HG02840 (cell line): ENCODE results near the gene FN3KRP.
"Not testable (repeated sequence)": the region's sequence is repeated elsewhere in the genome, so short reads cannot be mapped to it uniquely, and the experiment has no call there.

ENCODE experiments used
- ATAC-seq: cut with Tn5 transposase; IDR thresholded peaks from one replicate; pipeline ENCODE4 v1.9.1; 2021; ENCODE audit warnings: mild to moderate bottlenecking, moderate library complexity, moderate number of reproducible peaks; ENCODE audit not compliant: unreplicated experiment, low FRiP score

The FN3KRP gene

DNA sequence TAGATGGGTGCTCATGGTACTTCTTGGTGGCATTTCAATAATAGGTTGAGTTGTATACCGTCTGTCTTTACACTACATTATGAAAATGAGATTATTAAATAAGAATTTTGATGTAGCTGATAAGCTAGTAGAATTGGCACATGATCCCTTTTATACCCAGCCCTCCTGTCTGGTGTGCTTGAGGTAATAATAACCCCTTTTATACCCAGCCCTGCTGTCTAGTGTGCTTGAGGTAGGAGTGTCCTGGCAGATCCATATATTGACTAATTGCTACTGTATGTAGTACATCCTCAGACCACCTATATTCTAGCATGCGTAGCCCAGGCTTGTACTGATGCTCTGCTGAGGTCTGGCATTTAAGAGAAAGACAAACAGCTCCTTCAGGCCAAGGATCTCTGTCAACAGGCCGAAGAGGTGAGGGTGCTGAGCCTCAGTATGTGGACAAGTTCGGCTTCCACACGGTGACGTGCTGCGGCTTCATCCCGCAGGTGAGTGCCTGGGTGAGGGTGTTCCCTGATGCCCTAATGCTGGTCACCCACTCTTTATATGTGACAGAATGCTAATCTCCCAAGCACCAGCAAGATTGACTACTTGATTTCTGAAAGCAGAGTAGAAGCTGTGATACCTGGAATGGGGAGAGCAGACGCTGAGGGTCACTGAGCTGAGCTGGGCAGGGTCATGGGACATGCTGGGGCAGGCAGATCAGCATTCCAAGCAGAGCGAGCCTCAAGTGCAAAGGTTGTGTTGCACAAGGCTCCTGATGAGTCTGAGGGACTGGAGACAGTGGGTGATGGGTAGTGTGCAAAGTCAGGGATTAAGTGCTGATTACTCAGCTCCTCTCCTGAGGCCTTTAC is 24.6 kb downstream of the FN3KRP start:
- no peak for ATAC-seq

DNA sequence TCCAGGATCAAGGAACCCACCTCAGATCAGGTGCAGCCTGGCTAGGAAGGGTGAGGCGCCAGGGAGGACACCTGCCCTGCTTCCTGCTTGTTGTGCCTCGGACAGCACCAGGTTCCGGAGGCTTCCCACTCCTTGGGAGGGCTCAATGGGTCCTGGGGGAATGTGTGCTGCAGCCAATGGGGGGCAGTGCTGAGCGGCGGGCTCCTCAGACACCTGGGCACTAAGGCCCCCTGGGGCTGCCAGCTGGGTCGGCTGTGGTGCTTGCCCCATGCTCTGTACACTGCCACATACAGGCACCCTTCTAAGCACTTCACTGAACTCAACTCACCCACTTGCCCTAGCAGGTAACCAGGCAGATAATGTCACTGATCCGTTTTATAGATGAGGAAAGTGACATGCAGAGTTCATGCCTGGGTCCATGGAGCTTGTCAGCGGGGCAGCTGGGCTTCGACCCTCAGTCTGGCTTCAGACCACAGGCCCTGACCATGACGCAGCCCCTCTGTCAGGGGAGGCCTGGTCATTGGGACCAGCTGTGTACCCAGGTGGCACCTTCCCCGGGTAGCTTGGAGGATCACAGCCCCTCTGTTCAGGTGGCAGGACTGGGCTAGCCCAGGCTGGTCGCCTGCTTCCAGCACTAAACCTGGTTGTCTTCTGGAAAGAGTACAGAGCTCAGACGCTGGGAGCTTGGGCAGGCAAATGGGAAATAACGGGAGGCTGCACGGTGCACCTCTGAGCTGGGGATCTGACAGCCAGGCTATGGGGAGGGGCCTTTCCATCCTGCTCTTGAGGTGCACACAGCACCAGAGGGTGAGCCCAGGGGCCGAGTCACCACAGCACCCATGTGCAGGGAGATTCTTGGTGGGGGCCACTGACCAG is 27.1 kb downstream of the FN3KRP start:
- no peak for ATAC-seq

GRCh38 chr17:82744736-82745135 is 28.2 kb downstream of the FN3KRP start:
- not testable (repeated sequence) for ATAC-seq

- ATAC-seq: no peak
Observed at GRCh38 chr17:82745524-82745923, 29.0 kb downstream of the FN3KRP start.

- no peak for ATAC-seq
Observed at GRCh38 chr17:82748756-82749155, 32.2 kb downstream of the FN3KRP start.

DNA sequence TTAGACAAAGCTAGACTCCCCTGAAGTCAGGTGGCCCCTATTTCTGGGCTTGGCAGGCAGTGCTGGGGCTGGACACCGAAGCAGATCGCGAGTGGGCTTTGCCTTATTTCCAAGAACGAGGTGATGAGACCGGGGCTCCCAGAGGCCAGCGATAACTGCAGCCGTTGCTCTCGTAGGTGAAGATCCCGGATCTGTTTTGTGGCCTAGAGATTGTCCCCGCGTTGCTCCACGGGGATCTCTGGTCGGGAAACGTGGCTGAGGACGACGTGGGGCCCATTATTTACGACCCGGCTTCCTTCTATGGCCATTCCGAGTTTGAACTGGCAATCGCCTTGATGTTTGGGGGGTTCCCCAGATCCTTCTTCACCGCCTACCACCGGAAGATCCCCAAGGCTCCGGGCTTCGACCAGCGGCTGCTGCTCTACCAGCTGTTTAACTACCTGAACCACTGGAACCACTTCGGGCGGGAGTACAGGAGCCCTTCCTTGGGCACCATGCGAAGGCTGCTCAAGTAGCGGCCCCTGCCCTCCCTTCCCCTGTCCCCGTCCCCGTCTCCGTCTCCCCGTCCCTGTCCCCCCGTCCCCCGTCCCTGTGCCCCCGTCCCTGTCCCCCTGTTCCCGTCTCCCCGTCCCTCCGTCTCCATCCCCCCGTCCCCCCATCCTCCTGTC is 33.9 kb downstream of the FN3KRP start:
- ATAC-seq: no peak

DNA sequence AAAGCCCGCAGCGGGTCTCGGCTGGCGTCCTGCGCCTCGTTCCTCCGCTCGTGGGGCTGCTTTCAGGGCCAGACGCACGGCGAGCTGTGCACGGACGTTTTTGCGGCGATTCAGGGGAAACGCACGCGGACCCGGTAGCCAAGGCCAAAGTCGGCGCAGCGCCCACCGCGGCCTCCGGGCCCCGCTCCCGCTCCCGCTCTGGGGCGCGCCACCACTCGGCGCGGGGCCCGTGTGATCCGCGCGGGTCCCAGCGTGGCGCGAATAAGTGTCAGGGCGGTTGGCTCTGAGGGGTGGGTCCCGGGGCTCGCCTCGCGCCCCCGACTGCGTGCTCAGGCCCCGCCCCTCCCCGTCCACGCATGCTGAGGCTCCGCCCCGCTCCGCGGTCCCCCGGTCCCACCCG is 34.7 kb downstream of the FN3KRP start:
- no peak for ATAC-seq

DNA sequence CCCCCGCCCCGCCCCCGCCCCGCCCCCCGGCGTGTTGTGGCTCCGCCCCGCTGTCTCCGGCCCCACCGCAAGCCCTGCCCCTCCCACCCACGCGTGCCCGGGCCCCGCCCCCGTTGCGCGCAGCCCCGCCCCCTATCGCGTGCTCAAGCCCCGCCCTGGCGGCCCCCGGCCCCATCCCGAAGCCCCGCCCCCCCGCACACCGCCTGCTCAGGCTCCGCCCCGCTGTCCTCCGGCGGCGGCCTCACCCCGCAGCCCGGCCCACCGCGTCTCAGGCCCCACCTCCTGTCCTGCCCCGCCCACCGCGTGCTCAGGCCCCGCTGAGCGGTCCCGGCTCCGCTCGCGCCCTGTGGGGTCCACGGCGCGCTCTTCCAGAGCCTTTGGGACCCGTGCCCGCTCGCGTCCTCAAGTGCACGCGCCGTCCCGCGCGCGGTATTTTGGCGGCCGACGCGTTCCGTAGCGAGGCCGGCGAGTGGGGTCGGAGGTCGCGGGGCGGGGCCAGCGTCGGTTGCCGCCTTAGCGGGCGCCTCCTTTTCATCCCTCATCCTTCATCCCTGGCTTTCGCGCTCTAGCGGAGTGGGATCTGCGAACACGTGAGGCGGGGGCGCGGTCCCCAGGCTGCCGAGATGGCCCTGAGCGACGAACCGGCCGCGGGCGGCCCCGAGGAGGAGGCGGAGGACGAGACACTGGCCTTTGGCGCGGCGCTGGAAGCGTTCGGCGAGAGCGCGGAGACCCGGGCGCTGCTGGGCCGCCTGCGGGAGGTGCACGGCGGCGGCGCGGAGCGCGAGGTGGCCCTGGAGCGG is 35.3 kb downstream of the FN3KRP start, which contains the start of gene TBCD:
Gene TBCD, plus strand, starts transcription at position 495 of the 800 bp plus-strand sequence. Its CDS starts 129 bp downstream, at position 624.
- ATAC-seq: peak; percentile 81

DNA sequence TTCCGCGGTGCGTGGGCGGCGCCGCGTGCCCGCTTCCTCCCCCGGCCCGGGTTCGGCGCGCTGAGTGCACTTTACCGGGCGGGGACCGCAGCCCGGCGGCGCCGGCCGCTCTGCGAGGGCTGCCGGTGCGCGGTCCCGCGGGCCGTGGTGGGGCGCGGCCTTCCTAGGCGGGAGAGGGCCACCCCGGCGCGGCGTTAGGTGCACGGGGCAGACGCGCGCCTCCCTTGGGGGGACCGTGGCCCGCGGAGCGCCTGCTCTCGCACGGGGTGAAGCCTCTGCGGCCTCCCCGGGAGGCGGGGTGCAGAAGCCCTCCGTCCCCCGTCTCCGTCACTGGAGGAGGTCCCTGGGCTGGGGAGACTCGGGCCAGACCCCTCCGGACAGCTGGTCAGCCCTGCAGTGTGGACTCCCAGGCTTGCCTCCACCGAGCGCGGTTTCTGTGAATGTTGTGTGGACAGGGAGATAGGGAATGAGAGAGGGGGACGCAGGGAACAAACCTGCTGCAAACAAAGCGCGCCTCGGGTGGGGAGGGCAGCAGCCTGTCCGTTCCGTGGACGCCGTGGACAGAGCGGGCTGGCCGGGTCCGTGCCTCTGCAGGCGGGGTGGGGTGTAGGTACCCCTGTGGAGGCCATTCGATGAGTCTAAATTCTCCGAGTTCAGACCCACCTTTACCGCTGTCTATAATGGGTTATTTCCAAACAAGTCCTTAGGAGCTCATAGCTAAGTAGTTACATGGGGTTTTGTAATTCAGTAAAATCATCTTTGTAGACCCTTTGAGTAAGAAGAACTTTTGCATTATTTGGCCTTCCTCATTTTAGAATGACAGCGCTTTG is 36.1 kb downstream of the FN3KRP start:
- ATAC-seq: peak; percentile 20

- no peak for ATAC-seq
Observed at GRCh38 chr17:82753201-82753464, 36.6 kb downstream of the FN3KRP start.

DNA sequence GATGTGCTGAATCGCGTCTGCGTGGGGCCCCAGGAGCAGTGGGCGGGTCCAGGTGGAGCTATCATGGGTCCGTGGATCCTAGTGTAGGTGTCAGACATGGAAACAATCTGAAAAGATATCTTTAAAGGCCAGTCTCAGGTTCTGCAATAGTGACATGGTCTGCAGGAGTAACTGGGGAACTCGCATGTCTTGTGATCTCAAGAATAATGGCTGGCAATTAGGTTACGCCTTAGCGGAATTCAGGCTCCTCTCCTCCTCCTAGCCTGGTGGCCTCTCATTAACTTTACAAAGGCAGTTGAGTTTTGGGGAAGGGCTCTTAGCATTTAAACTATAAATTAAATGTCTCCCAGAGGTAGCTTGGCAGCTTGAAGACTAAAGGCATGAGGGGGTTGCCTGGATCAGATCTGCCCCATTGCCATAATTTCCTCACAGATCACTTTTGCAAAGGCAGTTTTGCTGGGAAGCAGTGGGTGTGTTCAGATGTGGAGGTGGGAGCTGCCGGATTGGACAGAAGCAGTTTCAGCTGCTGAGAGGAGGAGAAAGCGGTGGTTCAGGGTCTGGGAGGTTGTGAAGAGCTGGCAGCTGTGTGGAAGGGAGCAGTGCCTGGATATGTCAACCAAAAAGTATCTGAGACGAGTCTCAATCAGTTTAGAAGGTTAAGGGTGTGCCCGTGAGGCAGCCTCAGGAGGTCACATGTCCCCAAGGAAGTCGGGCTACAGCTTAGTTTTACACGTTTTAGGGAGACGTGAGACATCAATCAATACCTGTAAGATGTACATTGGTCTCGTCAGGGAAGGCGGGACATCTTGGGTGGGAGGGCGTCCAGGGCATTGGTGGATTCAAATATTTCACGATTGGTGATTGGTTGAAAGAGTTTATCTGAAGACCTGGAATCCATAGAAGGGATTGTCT is 38.0 kb downstream of the FN3KRP start:
- no peak for ATAC-seq

GRCh38 chr17:82756166-82756565 is 39.7 kb downstream of the FN3KRP start:
- no peak for ATAC-seq

DNA sequence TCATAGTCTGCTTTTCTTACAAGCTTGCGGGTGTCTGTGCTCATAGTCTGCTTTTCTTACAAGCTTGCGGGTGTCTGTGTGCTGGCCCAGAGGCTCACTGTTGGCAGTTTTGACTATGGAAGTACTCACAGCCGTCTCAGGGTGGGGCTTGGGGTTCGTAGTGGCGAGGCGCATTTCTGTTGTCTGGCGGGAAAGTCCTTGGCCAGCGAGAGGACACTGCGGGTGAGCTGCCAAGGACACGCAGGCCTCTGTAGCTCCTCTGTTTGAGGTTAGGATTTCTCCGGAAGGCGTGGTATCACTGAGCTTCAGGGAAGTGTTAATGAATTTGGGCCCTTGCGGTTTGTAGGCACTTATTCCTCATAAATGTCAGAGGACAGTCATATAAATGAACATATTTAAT is 48.9 kb downstream of the FN3KRP start:
- no peak for ATAC-seq

DNA sequence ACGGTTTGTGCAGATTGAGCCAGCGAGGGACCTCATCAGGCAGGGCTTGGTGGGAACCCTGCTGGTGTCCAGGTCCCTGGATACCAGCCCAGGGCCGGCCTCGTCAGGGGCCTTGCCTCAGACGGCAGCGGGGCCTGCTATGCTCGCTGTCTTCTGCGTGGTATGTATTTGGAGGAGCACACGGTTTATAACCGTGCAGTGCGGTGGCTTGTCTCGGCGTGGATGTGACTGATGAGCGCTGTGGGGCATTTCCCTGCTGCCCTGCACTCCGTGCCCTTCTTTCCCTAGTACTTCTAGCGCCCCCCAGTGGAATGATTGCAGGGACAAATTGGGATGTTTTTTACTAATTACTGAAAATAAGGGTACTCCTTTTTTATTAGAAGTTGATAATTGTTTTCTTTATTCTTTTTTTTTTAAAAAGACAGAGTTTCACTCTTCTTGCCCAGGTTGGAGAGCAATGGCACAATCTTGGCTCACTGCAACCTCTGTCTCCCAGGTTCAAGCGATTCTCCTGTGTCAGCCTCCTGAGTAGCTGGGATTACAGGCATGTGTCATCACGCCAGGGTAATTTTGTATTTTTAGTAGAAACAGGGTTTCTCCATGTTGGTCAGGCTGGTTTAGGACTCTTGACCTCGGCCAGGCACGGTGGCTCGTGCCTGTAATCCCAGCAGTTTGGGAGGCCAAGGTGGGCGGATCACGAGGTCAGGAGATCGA is 50.7 kb downstream of the FN3KRP start:
- no peak for ATAC-seq

GRCh38 chr17:82769041-82769440 is 52.5 kb downstream of the FN3KRP start:
- no peak for ATAC-seq

DNA sequence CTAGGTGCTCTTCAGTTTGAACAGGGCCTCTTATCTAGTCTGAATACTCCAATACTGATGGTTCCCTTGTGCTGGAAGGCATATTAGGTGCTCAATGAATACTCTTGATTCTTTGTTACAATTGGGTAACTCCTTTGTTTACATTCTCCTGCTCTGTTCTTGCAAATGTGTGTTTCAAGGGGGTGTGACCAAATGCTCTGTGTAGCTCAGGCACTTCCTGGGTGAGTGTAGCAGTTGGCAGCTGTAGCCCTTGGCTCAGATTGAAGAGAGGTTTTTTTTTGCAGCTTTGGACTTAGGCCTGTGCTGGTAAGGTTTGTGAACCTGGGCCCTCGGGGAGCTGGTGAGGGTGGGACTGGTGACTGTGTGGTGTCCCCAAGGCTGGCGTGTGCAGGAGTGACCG is 55.5 kb downstream of the FN3KRP start:
- no peak for ATAC-seq

- not testable (repeated sequence) for ATAC-seq
Observed at GRCh38 chr17:82774456-82774855, 58.0 kb downstream of the FN3KRP start.
